HG03558 (cell line): ENCODE data around the gene CNKSR3.

Experiments
- ATAC-seq: cut with Tn5 transposase; IDR thresholded peaks from one replicate; pipeline ENCODE4 v1.9.1; 2021; ENCODE audit warnings: moderate number of reproducible peaks; ENCODE audit not compliant: unreplicated experiment; ENCODE audit errors: extremely low read depth

Gene CNKSR3

GRCh38 chr6:154361476-154361875 lies 149.0 kb downstream of the CNKSR3 start:
- ATAC-seq = no peak

- ATAC-seq = no peak
Measured at GRCh38 chr6:154360476-154360875, 150.0 kb downstream of the CNKSR3 start.

- ATAC-seq = no peak
Measured at GRCh38 chr6:154359679-154360078, 150.8 kb downstream of the CNKSR3 start.

- no peak for ATAC-seq
Measured at GRCh38 chr6:154359161-154359574, 151.3 kb downstream of the CNKSR3 start.

GRCh38 chr6:154358019-154358545 lies 152.4 kb downstream of the CNKSR3 start:
- no peak for ATAC-seq

- no peak for ATAC-seq
Measured at GRCh38 chr6:154356690-154357089, 153.8 kb downstream of the CNKSR3 start, which contains the start of gene IPCEF1. Gene IPCEF1 (minus strand): TSS chr6:154356803. CDS start chr6:154265947, 90,856 bp downstream.

GRCh38 chr6:154356113-154356512 lies 154.4 kb downstream of the CNKSR3 start:
- no peak for ATAC-seq

GRCh38 chr6:154354265-154354777 lies 156.2 kb downstream of the CNKSR3 start:
- ATAC-seq = no peak

- ATAC-seq = no peak
Measured at GRCh38 chr6:154353626-154354025, 156.9 kb downstream of the CNKSR3 start.

- ATAC-seq = peak; percentile 67
Measured at GRCh38 chr6:154352898-154353585, 157.4 kb downstream of the CNKSR3 start.

- ATAC-seq = no peak
Measured at GRCh38 chr6:154350293-154350692, 160.2 kb downstream of the CNKSR3 start.

GRCh38 chr6:154347981-154348380 lies 162.5 kb downstream of the CNKSR3 start:
- no peak for ATAC-seq

- no peak for ATAC-seq
Measured at GRCh38 chr6:154345811-154346210, 164.7 kb downstream of the CNKSR3 start.

- ATAC-seq = no peak
Measured at GRCh38 chr6:154343473-154344308, 166.8 kb downstream of the CNKSR3 start.

GRCh38 chr6:154341871-154342270 lies 168.6 kb downstream of the CNKSR3 start:
- no peak for ATAC-seq

- ATAC-seq = no peak
Measured at GRCh38 chr6:154341336-154341735, 169.1 kb downstream of the CNKSR3 start.
